Left hindlimb (tissue), 1 donor: Measurements from ENCODE around the gene RC3H2.
"Not testable (repeated sequence)": the region's sequence is repeated elsewhere in the genome, so short reads cannot be mapped to it uniquely, and the experiment has no call there.

Experiments used
- DNase-seq: peaks from one replicate; pipeline ENCODE4 v3.0.0-alpha.2; 2018

The RC3H2 gene

DNA sequence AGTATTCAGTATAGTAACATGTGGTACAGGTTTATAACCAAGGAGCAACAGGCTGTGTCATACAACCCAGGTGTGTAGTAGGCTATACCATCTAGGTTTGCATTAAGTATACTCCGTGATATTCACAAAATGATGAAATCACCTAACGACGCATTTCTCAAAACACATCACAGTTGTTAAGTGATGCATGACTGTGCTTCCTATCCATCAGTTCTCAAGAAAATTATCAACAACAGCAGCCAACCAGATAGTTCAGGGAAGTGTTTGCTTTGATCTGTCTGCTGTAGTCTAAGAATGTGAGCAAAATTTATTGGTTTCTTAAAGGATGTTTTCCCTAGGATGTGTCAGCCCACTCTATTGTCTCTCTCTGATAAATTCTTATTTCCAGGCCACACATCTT is 18.8 kb upstream of the RC3H2 start:
- no peak for DNase-seq

DNA sequence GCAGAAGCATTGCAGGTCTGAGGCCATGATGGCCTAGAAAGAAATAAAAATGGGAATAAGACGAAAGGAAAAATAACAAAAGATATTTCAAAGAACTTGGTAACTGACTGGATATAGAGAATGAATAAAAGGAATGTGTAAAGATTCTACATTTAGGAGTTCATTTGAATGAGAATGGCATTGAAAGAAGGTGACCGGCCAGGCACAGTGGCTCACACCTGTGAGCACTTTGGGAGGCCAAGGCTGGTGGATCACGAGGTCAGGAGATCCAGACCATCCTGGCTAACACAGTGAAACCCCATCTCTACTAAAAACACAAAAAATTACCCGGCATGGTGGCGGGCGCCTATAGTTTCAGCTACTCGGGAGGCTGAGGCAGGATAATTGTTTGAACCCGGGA is 17.6 kb upstream of the RC3H2 start:
- no peak for DNase-seq

DNA sequence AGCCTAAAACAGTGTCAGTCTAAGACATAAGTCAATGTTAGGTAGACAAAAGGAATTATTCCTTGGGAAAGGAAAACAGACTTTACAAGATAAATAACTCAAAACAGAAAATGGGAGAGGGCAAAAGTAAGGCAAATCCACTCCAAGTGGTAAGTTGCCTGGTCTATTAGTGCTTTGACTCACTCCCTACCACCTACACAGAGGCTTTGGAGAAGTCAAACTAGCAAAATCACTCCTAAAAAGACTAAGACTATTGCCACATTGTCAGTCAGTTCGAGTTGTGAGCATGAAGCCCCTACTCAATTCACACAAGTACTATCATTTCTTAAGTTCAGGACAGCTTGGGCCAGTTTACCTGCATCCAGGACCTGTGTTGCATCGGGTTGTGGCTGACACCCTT is 13.2 kb upstream of the RC3H2 start:
- no peak for DNase-seq

DNA sequence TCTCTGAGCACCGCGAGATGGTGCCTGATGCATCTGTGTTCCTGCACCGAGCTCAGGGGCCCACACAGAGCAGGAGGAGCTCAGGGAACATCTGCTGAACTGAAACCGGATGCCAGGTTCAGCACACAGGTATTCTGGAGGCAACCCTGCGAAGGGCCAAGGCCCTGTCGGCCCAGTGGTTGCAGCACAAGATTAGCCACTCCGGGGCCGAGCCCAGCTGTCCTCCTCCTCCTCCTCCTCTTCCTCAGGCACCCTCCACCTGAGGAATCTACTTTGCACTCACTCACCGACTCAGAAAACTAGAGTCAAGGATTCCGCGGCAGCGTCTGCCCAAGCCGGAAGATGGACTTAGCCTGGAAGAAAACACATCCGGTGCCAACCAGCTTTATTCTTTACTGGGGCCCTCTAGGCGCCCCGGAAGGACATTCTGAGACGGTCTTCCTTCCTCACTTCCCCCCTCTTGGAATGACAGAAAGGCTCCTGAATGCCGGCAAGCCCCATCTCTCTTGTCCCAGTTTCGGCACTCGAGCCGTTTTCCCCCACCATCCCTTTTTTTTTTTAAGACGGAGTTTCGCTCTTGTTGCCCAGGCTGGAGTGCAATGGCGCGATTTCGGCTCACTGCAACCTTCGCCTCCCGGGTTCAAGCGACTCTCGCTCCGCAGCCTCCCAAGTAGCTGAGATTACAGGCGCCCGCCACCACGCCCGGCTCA is 8.0 kb upstream of the RC3H2 start, which contains the start of gene ZBTB6:
Gene ZBTB6 (minus strand): TSS at position 360 of the 710 bp plus-strand sequence. CDS start 1,251 bp downstream, outside the sequence.
- peak; percentile 86 for DNase-seq

DNA sequence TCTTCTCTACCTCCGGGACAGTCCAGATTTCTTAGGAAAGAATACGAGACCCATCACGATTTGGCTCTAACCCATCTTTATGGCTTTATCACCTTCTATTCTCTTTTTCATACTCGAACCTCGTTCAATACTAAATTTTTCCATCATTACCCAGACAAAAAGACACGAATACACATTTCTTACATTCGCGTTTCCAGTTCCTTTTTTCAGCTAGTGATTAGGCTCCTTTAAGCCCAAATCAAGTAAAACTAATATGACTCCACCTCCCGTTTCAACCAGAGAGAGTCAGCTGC is 7.5 kb upstream of the RC3H2 start:
- DNase-seq: no peak

DNA sequence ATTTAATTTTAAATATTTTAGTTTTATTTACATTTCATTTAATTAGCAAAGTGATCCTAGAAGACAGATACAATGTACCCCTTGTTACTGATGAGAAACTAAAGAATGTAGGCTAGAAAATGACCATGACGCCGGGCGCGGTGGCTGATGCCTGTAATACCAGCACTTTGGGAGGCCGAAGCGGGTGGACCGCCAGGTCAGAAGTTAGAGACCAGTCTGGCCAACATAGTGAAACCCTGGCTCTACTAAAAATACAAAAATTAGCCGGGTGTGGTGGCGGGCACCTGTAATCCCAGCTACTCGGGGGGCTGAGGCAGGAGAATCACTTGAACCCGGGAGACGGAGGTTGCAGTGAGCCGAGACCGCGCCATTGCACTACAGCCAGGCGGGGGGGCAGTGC is 963 bp upstream of the RC3H2 start:
- DNase-seq: not testable (repeated sequence)

DNA sequence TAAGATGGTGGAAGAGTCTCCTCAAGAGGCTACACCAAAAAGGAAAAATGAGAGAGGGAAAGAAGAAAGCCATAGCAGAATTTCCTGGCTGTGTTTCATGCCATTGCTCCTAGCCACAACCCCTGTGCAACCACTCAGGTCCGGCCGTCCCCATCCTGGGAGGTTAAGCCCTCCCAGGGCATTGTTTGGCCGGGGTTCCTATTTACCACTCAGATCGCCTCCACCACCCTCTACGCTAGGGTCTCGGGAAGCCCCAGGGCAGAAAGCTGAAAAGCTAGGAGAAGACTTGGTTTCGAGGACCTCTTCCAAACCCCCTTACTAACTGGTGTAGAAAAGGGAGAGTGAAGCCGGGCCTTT is 715 bp downstream of the RC3H2 start:
- no peak for DNase-seq

DNA sequence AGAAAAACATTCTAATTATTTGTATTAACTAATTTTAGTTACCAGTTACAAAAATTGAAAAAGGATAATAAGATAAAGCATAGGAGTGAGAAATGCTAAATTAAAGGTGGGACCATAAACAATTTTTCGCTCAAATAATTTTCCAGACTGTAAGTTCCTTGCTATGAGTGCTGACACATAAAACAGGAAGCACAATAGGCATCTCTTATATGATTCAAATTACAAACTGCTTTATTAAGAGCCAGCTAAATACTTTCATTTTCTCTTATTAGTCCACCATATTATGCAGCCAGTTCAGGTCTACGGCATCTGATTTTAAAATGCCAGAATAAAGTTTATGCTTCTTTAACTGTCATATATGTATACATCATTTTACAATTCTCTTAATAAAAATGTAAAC is 4.4 kb downstream of the RC3H2 start:
- DNase-seq: no peak

DNA sequence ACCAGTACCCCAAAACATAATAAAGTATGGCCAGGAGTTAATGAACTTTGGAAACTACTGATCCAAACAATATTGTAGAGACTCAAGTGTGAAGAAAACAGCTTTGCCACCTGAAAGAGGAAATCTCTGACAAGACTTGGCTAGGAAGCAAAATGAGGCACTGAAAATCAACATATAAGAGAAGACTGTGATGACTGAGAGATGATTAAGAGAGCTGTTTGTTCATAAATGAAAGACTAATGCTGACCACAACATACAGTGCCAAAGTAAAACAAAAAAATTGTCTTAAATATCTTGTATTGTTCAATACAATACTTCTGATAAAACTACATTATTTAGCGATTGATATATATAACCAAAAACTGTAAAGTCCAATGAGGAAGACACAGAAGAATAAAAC is 7.2 kb downstream of the RC3H2 start:
- DNase-seq: no peak

DNA sequence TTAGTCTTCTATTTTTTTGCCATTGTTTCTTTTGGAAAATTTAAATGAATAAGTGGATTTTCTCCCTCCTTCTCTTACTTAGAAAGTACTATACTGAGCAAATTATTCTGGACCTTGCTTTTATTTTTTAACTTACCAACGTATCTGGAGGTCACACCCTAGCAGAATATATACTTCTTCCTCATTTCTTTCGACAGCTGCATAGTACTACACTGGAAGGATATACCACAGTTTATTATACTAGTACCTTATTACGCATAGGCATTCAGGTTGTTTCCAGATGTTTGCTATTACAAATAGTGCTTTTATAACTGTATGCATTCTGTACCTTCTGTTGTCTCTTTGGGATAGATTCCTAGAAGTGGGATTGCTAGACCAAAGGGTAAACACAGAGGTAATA is 16.7 kb downstream of the RC3H2 start:
- no peak for DNase-seq

DNA sequence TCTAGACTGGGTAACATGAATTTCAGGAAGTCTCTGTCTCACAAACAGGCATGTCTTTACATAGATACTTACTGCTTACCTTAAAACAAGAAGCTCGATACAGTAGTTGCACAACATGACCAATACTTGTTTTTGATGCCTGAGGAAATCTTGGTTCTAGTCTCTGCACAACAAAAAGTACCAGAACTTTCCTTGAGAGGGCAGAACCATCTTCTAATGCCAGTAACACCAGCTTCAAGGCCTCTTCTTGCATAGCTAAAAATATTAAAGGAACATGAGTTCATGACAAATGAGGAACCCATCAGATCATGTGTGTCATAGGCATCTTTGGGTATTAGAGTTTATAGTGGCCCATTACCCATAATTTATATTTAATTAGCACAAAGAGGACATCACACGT is 22.0 kb downstream of the RC3H2 start:
- no peak for DNase-seq

DNA sequence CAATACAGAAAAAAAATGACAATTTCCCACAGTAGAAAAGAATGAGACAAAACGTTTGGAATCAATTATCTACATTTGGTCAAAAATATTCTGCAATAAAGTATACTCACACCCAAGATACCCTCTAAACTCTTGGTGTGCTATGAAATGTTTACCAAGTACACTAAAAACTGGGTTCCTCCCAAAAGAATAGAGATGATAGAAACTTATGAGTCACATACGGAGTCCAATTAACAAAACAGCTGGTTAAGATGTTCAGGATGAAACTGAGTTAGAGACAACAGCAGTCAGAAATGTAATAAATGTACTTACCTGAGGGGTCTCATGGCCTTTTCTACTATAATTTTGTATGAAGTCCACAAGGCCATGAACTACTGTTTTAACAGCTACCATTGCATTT is 25.7 kb downstream of the RC3H2 start:
- no peak for DNase-seq

DNA sequence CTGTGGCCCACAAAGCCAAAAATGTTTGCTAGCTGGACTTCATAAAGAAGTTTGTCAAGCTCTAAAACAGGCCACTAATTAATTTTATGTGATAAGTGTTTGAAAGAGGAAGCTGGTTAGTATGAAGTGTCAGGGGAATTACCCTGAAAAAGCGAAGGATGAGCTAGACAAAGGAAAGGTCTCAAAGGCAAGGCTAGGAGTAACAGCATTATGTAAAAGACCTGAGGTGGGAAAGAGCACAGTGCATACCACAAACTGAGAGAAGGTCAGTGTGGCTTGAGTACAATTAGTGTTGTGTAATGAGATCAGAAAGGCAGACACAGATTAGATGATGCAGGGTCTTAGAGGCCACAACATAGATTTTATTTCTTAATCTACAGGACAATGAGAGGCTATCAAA is 29.6 kb downstream of the RC3H2 start:
- DNase-seq: no peak

DNA sequence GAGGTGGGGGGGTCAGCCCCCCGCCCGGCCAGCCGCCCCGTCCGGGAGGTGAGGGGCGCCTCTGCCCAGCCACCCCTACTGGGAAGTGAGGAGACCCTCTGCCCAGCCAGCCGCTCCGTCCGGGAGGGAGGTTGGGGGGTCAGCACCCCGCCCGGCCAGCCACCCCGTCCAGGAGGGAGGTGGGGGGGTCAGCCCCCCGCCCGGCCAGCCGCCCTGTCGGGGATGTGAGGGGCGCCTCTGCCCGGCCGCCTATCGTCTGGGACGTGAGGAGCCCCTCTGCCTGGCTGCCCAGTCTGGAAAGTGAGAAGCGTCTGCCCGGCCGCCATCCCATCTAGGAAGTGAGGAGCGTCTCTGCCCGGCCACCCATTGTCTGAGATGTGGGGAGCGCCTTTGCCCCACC is 37.9 kb downstream of the RC3H2 start:
- DNase-seq: not testable (repeated sequence)

DNA sequence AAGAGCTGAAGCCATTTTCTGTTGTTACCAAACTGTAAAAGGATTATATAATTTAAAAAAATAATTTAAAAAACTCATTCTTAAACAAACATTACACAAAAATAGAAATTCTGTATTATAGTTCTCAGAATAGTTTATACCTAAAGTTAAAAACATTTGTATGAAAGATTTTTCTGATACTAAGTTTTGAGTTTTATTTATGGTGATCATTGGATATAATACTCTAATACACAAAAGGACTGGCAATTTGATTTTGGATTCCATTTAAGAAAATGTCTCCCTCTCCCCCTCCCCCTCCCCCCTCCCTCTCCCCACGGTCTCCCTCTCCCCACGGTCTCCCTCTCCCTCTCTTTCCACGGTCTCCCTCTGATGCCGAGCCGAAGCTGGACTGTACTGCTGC is 39.1 kb downstream of the RC3H2 start:
- DNase-seq: no peak

DNA sequence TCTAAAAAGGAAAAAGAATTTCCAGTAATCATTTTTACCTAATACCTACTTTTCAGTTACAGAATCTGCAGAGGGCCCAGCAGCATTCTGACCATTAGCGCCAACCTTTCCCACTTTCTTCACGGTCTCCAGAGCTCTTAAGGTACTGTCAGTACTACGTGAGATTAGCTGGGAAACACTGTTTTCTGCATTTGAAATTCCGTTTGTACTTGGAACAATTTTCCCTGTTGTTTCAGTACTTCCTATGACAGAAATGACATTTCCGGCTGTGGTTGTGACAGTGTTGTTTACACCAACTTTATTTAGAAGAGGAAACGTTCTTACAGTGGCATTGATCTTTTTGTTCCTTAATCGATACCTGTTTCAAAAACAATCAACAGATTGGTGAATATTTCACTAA is 39.9 kb downstream of the RC3H2 start:
- DNase-seq: no peak

DNA sequence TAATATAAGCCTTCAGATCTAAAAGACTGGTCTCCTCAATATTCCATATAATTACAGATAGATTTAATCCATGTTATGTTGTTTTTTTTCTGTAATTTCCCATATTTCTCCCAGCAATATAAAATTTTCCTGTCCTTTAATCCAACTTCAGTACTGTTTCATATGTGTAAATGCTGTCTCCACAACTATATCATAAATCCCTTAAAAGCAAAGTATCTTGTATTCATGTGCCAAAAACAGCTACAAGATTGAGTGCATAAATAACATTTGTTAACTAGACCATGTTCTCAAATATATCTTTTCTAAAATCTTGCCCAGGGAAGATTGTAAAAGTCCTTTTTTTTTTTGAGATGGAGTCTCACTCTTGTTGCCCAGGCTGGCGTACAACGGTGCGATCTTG is 41.8 kb downstream of the RC3H2 start:
- DNase-seq: no peak

DNA sequence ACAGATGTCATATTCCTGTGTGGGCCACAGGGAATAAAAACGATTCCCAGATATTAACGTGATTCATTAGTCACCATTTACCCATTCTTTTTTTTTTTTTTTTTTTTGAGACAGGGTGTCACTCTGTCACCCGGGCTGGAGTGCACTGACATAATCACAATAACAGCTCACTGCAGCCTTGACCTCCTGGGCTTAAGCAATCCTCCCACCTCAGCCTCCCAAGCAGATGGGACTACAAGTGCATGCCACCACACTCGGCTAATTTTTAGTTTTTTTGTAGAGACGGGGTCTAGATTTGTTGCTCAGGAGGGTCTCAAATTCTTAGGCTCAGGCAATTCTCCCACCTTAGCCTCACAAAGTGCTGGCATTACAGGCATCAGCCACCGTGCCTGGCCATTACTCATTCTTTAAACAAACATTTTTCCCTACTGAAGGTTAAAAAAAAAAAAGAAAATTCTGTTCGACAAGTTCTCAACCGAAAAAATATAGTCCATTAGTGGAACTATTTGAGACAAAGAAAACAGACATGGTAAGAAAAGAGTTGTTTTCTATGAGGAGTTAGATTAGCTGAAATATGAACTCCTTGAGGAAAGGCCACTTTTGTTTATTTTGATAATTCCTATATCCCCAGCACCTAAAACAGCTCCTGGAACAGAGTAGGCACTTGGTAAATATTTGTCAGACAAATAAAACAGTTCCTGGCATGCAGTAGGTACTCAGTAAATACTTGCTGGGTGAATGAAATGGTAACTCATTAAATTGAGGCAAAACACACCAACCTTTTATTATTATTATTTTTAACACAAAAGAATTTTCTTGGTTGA is 44.6 kb downstream of the RC3H2 start:
- no peak for DNase-seq

DNA sequence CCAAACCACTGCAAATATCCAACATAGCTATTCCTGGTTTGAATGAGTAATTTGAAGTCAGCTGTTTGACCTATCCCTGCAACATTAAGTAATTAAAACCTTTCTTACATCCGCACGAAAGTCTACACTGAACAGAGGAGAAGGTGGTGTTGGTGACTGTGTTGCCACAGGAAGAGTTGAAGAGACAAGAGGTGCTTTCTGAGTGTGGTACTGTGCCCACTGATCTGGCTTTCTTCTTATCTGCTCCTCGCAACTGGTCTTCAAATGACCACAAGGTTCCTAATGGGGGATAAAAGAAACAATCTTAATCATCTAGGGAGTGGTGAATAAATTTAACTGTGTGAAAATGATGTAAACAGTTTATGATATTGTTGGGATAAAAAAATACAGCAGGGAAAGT is 47.3 kb downstream of the RC3H2 start:
- no peak for DNase-seq

DNA sequence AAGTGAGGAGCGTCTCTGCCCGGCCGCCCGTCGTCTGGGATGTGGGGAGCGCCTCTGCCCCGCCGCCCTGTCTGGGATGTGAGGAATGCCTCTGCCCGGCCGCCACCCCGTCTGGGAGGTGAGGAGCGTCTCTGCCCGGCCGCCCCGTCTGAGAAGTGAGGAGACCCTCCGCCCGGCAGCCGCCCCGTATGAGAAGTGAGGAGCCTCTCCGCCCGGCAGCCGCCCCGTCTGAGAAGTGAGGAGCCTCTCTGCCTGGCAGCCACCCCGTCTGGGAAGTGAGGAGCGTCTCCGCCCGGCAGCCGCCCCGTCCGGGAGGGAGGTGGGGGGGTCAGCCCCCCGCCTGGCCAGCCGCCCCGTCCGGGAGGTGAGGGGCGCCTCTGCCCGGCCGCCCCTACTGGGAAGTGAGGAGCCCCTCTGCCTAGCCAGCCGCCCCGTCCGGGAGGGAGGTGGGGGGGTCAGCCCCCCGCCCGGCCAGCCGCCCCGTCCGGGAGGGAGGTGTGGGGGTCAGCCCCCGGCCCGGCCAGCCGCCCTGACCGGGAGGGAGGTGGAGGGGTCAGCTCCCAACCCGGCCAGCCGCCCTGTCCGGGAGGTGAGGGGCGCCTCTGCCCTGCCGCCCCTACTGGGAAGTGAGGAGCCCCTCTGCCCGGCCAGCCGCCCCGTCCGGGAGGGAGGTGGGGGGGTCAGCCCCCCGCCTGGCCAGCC is 52.9 kb downstream of the RC3H2 start:
- DNase-seq: not testable (repeated sequence)

DNA sequence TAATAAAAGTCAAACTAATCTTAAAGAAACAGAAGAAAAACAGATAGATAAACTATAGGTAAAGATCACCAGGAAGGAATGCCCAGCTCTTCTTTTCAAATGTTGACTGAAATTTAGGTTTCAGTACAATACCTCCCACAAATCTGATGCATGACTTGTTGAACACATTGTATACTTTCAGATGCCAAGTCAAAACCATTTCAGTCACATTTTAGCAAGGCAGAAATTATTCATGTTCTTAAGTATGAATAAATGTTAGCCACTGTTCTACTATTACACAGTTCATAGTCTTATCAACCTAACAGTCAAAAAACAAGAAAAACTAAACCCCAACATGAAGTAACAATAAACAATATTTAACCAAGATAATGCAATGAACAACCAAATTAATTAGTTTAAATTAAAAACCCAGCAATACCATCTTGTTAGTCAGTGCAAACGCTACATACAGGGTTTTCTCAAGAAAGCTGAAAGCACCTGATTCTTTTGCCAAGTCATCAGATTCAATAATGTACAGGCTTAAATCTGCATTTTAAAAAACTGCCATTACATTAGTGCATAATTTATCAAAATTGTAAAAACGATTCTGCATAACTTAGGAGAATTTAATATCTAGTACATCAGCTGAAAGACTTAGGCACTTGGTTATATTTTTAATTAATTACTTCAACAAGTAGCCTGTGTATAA is 56.8 kb downstream of the RC3H2 start:
- DNase-seq: no peak

DNA sequence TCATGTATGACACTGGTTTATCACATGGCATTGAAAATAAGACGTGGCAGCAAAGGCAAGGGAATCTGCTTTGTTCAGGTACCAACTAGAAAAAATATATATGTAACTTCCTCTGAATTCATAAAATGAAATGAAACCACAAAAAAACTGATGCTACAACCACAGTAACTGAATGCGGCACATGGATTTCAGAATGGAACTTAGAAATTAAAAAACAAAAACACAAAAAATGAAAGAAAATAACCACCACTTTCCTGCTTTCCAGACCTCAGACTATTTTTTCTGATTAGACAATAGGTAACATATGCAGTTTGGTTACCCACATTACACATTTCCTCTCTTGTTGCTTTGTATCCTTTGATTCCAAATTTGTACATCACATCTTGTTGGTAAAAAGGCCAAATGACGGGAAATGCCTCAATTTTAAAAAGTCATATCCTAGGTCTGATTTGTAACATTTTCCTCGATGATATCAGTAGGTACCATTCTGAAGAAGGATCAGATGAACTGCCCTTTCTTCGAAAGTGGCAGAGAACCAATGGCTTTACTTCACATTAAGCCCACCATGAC is 58.7 kb downstream of the RC3H2 start:
- DNase-seq: no peak

DNA sequence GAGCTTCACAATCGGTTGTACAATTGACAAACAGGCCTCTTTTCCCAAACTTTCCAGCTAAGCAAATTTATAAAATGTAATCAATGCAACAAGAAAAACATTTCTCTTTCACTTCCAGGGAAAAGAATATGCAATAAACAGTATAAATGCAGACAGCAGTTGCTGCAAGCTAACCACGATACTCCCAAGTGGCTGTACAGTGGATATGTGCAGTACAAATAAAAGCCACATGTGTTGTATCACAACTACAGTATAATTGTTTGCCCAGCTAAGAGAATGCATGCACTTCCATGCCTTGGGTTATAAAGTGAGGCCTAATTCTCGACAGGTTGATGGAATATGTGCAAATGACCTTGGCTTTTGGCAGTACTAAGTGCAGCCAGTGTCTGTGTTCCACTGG is 60.0 kb downstream of the RC3H2 start:
- no peak for DNase-seq
